Stimulated activated naive CD4-positive, alpha-beta T cell (primary cell): ENCODE data around the gene POLA2.

Experiments used
- DNase-seq, 6 experiments: peaks; one replicate each; lab custom pipeline; 2025; lab: John Stamatoyannopoulos, UW

The POLA2 gene

GRCh38 chr11:65334696-65335295, 73.0 kb downstream of the POLA2 start:
- no peak for DNase-seq

GRCh38 chr11:65338676-65339075, 76.9 kb downstream of the POLA2 start:
- no peak for DNase-seq

- no peak for DNase-seq
These were observed 78.5 kb downstream of the POLA2 start for GRCh38 chr11:65340226-65340625.

- DNase-seq: no peak
These were observed 80.1 kb downstream of the POLA2 start for GRCh38 chr11:65341856-65342255.
